ENCODE data around the gene VPS8.

DNA sequence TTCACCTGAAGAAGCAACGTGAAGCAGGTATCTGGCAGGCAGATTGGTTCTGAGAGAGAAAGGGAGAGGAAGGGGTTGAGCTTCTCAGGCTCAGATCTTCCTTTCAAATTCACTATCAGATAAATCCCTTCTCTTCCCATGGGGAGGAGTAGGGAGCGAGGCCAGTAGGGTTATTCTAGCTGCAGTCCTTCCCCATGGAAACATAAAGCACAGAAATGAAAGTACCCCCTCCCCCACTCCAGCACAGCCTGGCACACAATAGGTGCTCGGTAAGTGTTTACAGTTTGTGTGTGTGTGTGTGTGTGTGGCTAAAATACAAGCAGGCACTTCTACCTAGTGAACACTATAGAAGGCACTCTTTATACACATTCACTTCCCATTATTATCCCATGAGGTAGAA lies 20.8 kb upstream of the VPS8 start:
- TF ChIP-seq REST (IDR thresholded peaks at IDR 0.05; ENCODE audit: insufficient read depth in 1 of 2, low read depth in 2 of 2, low read length in 1 of 2): no peak
- TF ChIP-seq, protein P1, sequence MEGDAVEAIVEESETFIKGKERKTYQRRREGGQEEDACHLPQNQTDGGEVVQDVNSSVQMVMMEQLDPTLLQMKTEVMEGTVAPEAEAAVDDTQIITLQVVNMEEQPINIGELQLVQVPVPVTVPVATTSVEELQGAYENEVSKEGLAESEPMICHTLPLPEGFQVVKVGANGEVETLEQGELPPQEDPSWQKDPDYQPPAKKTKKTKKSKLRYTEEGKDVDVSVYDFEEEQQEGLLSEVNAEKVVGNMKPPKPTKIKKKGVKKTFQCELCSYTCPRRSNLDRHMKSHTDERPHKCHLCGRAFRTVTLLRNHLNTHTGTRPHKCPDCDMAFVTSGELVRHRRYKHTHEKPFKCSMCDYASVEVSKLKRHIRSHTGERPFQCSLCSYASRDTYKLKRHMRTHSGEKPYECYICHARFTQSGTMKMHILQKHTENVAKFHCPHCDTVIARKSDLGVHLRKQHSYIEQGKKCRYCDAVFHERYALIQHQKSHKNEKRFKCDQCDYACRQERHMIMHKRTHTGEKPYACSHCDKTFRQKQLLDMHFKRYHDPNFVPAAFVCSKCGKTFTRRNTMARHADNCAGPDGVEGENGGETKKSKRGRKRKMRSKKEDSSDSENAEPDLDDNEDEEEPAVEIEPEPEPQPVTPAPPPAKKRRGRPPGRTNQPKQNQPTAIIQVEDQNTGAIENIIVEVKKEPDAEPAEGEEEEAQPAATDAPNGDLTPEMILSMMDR (IDR thresholded peaks at IDR 0.05): no peak

Measured in Panc1 (cell line).